Islet of Langerhans (tissue), 1 donor: Measurements from ENCODE around the gene OR6M1.

Source experiments
- FAIRE-seq: peaks from one replicate; lab custom pipeline; 2011; peaks lifted over from hg19 to GRCh38; lab: Jason Lieb, UNC

The OR6M1 gene

GRCh38 chr11:123775715-123776549 lies 30.2 kb downstream of the OR6M1 start:
- FAIRE-seq, result no peak

GRCh38 chr11:123775289-123775688 lies 30.9 kb downstream of the OR6M1 start:
- no peak for FAIRE-seq

- no peak for FAIRE-seq
These were observed 32.2 kb downstream of the OR6M1 start for GRCh38 chr11:123773959-123774358.

DNA sequence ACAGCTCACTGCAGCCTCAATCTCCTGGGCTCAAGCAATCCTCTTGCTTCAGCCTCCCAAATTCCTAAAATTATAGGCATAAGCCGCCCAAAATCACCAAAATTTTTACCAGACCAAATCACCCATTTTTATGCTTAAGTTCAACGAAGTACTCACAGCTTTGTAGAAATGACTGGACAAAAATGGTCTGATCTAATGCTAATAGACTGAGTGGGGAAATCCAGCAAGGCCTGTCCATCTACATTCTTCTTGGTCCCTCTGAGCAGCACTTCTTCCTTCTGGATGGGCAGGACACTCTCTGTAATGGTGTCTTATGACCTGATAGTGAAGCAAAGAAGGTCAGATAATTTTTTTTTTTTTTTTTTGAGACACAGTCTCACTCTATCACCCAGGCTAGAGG lies 33.1 kb downstream of the OR6M1 start:
- FAIRE-seq, result no peak

DNA sequence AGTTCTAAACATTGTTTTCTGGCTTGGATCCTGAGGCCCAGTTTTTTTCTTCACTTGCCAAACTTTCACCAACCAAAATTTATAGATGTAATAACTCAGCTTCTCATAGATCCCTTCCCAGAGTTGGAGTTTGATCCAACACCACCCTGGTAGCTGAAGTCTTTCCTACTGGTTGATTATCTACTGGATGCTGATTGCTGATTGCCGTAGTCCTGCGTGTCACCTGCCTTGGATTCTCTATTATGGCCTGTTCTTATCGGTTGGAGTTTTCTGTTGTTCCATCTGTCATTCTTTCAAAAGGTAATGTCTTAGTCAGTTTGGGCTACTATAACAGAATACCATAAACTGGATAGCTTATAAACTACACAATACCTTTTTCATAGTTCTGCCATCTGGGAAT lies 34.5 kb downstream of the OR6M1 start:
- FAIRE-seq, result no peak

DNA sequence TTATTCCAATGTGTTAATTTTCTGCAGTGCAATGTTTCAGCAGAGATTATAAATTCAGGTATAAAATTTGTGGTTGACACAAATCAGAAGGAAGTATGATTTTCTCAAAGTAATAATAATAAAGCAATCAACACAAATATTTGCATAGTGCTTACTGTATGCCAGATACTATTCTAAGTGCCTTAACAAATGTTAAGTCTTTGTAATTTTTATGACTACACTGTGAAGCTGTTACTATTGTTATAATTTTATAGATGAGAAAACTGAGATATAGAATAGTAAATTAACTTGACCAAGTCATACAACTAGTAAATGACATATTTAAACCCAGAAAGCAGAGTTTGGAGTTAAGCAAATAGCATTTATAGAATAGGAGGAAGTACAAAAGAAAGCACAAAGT lies 35.4 kb downstream of the OR6M1 start:
- FAIRE-seq, result no peak

- FAIRE-seq, result no peak
These were observed 40.5 kb downstream of the OR6M1 start for GRCh38 chr11:123765601-123766000.

DNA sequence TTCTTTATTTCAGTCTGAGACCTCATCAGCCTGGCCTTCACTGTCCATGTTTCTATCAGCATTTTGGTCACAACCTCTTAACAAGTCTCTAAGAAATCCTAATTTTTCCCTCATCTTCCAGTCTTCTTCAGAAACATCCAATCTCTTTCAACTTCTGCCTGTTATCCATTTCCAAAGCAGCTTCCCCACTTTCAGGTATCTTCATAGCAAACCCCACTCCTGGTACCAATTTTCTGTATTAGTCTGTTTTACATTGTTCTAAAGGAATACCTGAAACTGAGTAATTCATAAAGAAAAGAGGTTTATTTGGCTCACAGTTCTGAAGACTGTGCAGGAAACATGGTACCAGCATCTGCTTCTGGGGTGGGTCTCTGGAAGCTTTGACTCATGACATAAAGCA lies 43.7 kb downstream of the OR6M1 start:
- FAIRE-seq, result no peak

DNA sequence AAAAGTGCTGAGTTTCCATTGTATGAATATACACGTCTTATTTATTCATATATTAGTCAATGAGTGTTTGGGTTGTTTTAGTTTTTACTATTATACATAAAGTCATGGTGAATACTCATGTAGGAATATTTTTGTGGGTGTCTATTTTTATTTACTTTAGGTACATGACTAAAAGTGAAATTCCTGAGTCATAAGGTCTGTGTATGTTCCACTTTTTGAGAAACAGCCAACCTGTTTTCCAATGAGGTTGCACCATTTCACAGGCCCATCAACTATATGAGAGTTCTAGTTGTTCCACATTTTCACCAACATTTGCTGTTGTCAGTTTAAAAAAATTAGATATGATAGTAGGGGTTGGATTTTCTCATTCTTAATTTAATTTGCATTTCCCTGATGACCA lies 45.3 kb downstream of the OR6M1 start:
- no peak for FAIRE-seq

GRCh38 chr11:123757976-123758375 lies 48.2 kb downstream of the OR6M1 start:
- no peak for FAIRE-seq

DNA sequence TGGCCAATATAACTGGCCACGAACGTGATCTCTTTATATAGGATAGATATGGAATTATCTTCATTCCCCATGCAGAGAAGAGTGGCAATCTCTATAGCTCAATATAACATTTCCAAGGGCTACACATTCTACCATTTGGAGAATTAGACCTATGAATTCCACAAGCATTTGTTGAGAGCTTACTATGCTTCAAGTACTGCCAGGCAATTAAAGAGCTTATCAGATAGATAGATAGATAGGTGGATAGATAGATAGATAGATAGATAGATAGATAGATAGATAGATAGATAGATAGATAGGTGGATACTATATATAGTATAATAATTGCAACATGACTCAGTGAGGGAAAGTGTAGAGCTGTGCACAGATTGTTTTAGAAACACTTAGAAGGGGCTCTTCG lies 50.3 kb downstream of the OR6M1 start:
- FAIRE-seq, result no peak
